ENCODE results near the gene ADK. TPM values are rescaled to one million over a fixed set of nuclear protein-coding genes. Genes with fewer than 3 reads are reported as not detected.

The ADK gene
- total RNA-seq, 1 donor from 2014 or later = 41.9 TPM

- intact Hi-C loops (cut with micrococcal nuclease) = no loop called here
These were observed 554.4 kb downstream of the ADK start for GRCh38 chr10:74705358-74705980.

- intact Hi-C loops (cut with micrococcal nuclease) = no loop called here
These were observed 555.9 kb downstream of the ADK start for GRCh38 chr10:74706966-74707365.

- intact Hi-C loops (cut with micrococcal nuclease) = no loop called here
These were observed 557.2 kb downstream of the ADK start for GRCh38 chr10:74708246-74708645.

GRCh38 chr10:74718208-74718607 is 567.2 kb downstream of the ADK start:
- intact Hi-C loops (cut with micrococcal nuclease) = no loop called here

GRCh38 chr10:74728225-74728624 is 577.2 kb downstream of the ADK start:
- intact Hi-C loops (cut with micrococcal nuclease) = no loop called here

- intact Hi-C loops (cut with micrococcal nuclease) = no loop called here
These were observed 579.2 kb downstream of the ADK start for GRCh38 chr10:74730246-74730645.

GRCh38 chr10:74733612-74734011 is 582.6 kb downstream of the ADK start:
- intact Hi-C loops (cut with micrococcal nuclease) = no loop called here

GRCh38 chr10:74736029-74736428 is 585.0 kb downstream of the ADK start:
- intact Hi-C loops (cut with micrococcal nuclease) = no loop called here

GRCh38 chr10:74738052-74738451 is 587.0 kb downstream of the ADK start:
- intact Hi-C loops (cut with micrococcal nuclease) = loop anchor here (2.0 kb wide), 1 partner anchor 471 kb away; no protein-coding TSS in a partner anchor

GRCh38 chr10:74738542-74738941 is 587.5 kb downstream of the ADK start:
- intact Hi-C loops (cut with micrococcal nuclease) = loop anchor here (2.0 kb wide), 1 partner anchor 472 kb away; no protein-coding TSS in a partner anchor

GRCh38 chr10:74738985-74739567 is 588.1 kb downstream of the ADK start:
- intact Hi-C loops (cut with micrococcal nuclease) = loop anchor here (1.0 to 2.0 kb wide), 3 partner anchors 87 to 472 kb away; partner anchors contain the start of gene KAT6B

GRCh38 chr10:74743401-74743800 is 592.4 kb downstream of the ADK start:
- intact Hi-C loops (cut with micrococcal nuclease) = no loop called here

- intact Hi-C loops (cut with micrococcal nuclease) = no loop called here
These were observed 594.4 kb downstream of the ADK start for GRCh38 chr10:74745449-74745848.

- intact Hi-C loops (cut with micrococcal nuclease) = no loop called here
These were observed 595.8 kb downstream of the ADK start for GRCh38 chr10:74746813-74747212.

GRCh38 chr10:74748468-74749031 is 597.5 kb downstream of the ADK start:
- intact Hi-C loops (cut with micrococcal nuclease) = no loop called here

- intact Hi-C loops (cut with micrococcal nuclease) = no loop called here
These were observed 599.8 kb downstream of the ADK start for GRCh38 chr10:74750848-74751274.

- intact Hi-C loops (cut with micrococcal nuclease) = no loop called here
These were observed 601.5 kb downstream of the ADK start for GRCh38 chr10:74752371-74753040.

- intact Hi-C loops (cut with micrococcal nuclease) = no loop called here
These were observed 602.6 kb downstream of the ADK start for GRCh38 chr10:74753442-74754211.

- intact Hi-C loops (cut with micrococcal nuclease) = no loop called here
These were observed 603.4 kb downstream of the ADK start for GRCh38 chr10:74754381-74754821.

- intact Hi-C loops (cut with micrococcal nuclease) = no loop called here
These were observed 604.3 kb downstream of the ADK start for GRCh38 chr10:74755273-74755672.
